Body of pancreas (tissue), 4 donors: ENCODE measurements around the gene SPRYD3. TPM values are rescaled to one million over a fixed set of nuclear protein-coding genes. Genes with fewer than 3 reads are reported as not detected.

Source experiments
- ATAC-seq: fragments of 150-250 bp; one replicate; pipeline ENCODE4 v1.9.1; 2016
- DNase-seq, 4 donors: peaks; one replicate each; pipeline ENCODE4 v3.0.0-alpha.2; 2019
- H3K27ac ChIP-seq, 4 donors: fragments of 200-600 bp; sonication (generic); 1 replicate in 3 of 4; 2 replicates in 1 of 4; pipeline versions ENCODE4 v1.5.1 to v1.6.1; 2016 to 2019; ENCODE audit warnings: mild to moderate bottlenecking in 1 of 4, mixed read lengths in 1 of 4, moderate library complexity in 1 of 4
- H3K27me3 ChIP-seq, 2 donors: fragments of 200-600 bp; sonication (generic); one replicate each; pipeline ENCODE4 v1.6.0; 2016; ENCODE audit warnings: mild to moderate bottlenecking in 1 of 2
- H3K36me3 ChIP-seq, 2 donors: fragments of 200-600 bp; sonication (generic); replicated peaks in 1 of 2; 2 replicates each; pipeline ENCODE4 v1.5.1; 2016; ENCODE audit warnings: low read depth in 2 of 2; ENCODE audit not compliant: insufficient read depth in 1 of 2
- H3K4me1 ChIP-seq: fragments of 200-600 bp; sonication (generic); one replicate; pipeline ENCODE4 v1.6.0; 2016
- H3K4me3 ChIP-seq, 2 donors: fragments of 200-600 bp; sonication (generic); 1 replicate in 1 of 2; 2 replicates in 1 of 2; pipeline ENCODE4 v1.5.1; 2016 to 2019
- H3K9me3 ChIP-seq, 3 donors: fragments of 200-600 bp; sonication (generic); 1 replicate in 2 of 3; 2 replicates in 1 of 3; pipeline ENCODE4 v1.5.1; 2016
- CTCF ChIP-seq, 7 experiments: fragments of 450-650 bp in 4 of 7; fragments of 200-600 bp in 3 of 7; sonication (generic) in 3 of 7; IDR thresholded peaks; one replicate each; pipeline ENCODE4 v1.5.1; 2016 to 2019; ENCODE audit warnings: antibody characterized with exemption in 7 of 7
- POLR2A ChIP-seq, 3 donors: fragments of 450-650 bp; IDR thresholded peaks; one replicate each; pipeline ENCODE4 v1.6.1; 2016; ENCODE audit warnings: antibody characterized with exemption in 3 of 3, mild to moderate bottlenecking in 2 of 3
- WGBS, 2 donors: methylation state at CpG; one replicate each; pipeline ENCODE4 v1.1.5; 2017; 5-methylcytosine and 5-hydroxymethylcytosine counted together
- intact Hi-C: fragments of 100-400 bp; cut with DNase I; formaldehyde crosslinking; loops from one replicate; pipeline ENCODE4 v1.15.1; 2023
- total RNA-seq, 2 donors: library from RNA; depleted of rRNA; stranded (reverse); fragments of >200 nt; gene quantifications; one replicate each; pipeline ENCODE4 v1.1.0, GENCODE V29; 2016

Gene SPRYD3
- total RNA-seq, 2 donors from 2014 or later: 35.3 to 59.3 TPM

GRCh38 chr12:53062977-53063707 lies 16.0 kb downstream of the SPRYD3 start:
- no peak for TF ChIP-seq CTCF (IDR thresholded peaks at IDR 0.05)
- peak in 1 of 3 donors; percentile 3 for TF ChIP-seq POLR2A (IDR thresholded peaks at IDR 0.05)
- no peaks in the 10 kb centered on the region for H3K9me3 ChIP-seq
- H3K27ac ChIP-seq: peak overlapping the region in 2 of 4 donors; percentile 4 to 66
- H3K4me3 ChIP-seq: no peak overlapping the region
- peaks cover 33% of the 10 kb centered on the region for H3K4me1 ChIP-seq
- no peaks in the 10 kb centered on the region for H3K27me3 ChIP-seq
- ATAC-seq (no peak), DNase-seq (peak in 2 of 4 donors; percentile 5 to 15)
- 89% methylated on average over 14 of the region's 14 CpGs for WGBS, 2 donors
- intact Hi-C loops: loop anchor here (10.0 kb wide), 1 partner anchor 132 kb away; no protein-coding TSS in a partner anchor
- H3K36me3 ChIP-seq: peaks cover 0 to 13% of the 10 kb centered on the region in 2 donors

GRCh38 chr12:53062011-53062961 lies 16.9 kb downstream of the SPRYD3 start:
- intact Hi-C loops: loop anchor here (10.0 kb wide), 1 partner anchor 133 kb away; no protein-coding TSS in a partner anchor
- 59% methylated on average over 16 to 20 of the region's 20 CpGs for WGBS, 2 donors
- TF ChIP-seq POLR2A (IDR thresholded peaks at IDR 0.05): no peak
- TF ChIP-seq CTCF (IDR thresholded peaks at IDR 0.05): no peak

GRCh38 chr12:53061404-53062010 lies 17.7 kb downstream of the SPRYD3 start:
- no peak overlapping the region for H3K4me3 ChIP-seq
- H3K9me3 ChIP-seq: no peaks in the 10 kb centered on the region
- H3K4me1 ChIP-seq: peaks cover 33% of the 10 kb centered on the region
- DNase-seq: peak; percentile 89 to 96 (median 92)
- WGBS, 2 donors: 27% methylated on average over 5 of the region's 5 CpGs; no CpG with 5 or more reads in 1 of the 2 donors
- TF ChIP-seq POLR2A (IDR thresholded peaks at IDR 0.05): peak in 1 of 3 donors; percentile 4
- peak; percentile 20 to 65 (median 49) for TF ChIP-seq CTCF (IDR thresholded peaks at IDR 0.05)
- intact Hi-C loops: loop anchor here (10.0 kb wide), 1 partner anchor 133 kb away; no protein-coding TSS in a partner anchor
- H3K27ac ChIP-seq: peak overlapping the region; percentile 30 to 66 (median 53)
- ATAC-seq: peak; percentile 76
- H3K27me3 ChIP-seq: no peaks in the 10 kb centered on the region
- peaks cover 0 to 11% of the 10 kb centered on the region in 2 donors for H3K36me3 ChIP-seq

More at GRCh38 chr12:53062011-53062961, 16.9 kb downstream of the SPRYD3 start:
- Histone ChIP-seq H3K4me1 (peaks cover 33% of the 10 kb centered on the region), H3K9me3 (no peaks in the 10 kb centered on the region), H3K36me3 (peaks cover 0 to 11% of the 10 kb centered on the region in 2 donors), H3K4me3 (no peak overlapping the region), H3K27ac (peak overlapping the region; percentile 21 to 66 (median 46)), H3K27me3 (no peaks in the 10 kb centered on the region)
- ATAC-seq: no peak
- DNase-seq: peak in 2 of 4 donors; percentile 2 to 13

GRCh38 chr12:53060721-53061276 lies 18.4 kb downstream of the SPRYD3 start:
- intact Hi-C loops: loop anchor here (10.0 kb wide), 1 partner anchor 134 kb away; no protein-coding TSS in a partner anchor
- peak in 1 of 7 experiments; percentile 3 for TF ChIP-seq CTCF (IDR thresholded peaks at IDR 0.05)
- peak in 1 of 3 donors; percentile 4 for TF ChIP-seq POLR2A (IDR thresholded peaks at IDR 0.05)
- ATAC-seq (peak; percentile 17), DNase-seq (peak; percentile 48 to 75 (median 64))
- no peak overlapping the region for H3K4me3 ChIP-seq
- H3K36me3 ChIP-seq: peaks cover 0 to 11% of the 10 kb centered on the region in 2 donors
- 18 to 34% methylated on average over 7 to 18 of the region's 18 CpGs for WGBS, 2 donors
- H3K9me3 ChIP-seq: no peaks in the 10 kb centered on the region
- peaks cover 33% of the 10 kb centered on the region for H3K4me1 ChIP-seq
- H3K27me3 ChIP-seq: no peaks in the 10 kb centered on the region
- H3K27ac ChIP-seq: peak overlapping the region; percentile 30 to 66 (median 53)
